Measurements from ENCODE around the gene PIP5K1C. TPM values are rescaled to one million over a fixed set of nuclear protein-coding genes. Genes with fewer than 3 reads are reported as not detected.

The PIP5K1C gene
- total RNA-seq, 3 donors from 2014 or later: 14.6 to 15.7 (median 15.7) TPM

DNA sequence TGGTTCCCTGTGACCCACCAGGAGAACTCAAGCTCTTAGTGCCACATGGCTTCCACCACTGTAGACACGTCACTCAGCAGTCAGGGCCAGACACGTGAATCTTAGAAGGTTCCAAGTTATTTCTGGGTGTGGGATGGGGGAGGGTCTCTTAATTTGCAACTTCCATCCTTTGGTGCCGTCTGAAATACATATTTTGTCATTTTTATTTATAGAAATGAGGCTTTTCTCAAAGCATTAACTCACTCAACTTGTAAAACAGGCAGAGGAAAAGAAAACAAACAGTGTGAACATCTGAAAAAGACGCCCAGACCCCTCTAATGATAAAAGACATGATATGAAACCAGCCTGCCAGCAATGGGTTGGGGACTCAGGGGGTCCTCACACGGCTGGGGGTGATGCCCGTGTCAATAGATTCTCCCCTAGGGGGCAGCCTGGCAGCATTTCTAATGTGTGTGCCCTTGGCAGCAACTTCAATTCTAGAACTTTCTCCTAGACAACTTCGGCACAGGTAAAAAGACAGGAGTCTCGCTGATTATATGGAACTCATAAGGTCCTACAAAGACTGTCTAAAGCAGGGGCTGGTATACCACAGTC is 15.4 kb downstream of the PIP5K1C start:
- intact Hi-C loops (cut with DNase I; ENCODE audit: low total_unique reads): loop anchor here (5.0 kb wide), 1 partner anchor 1317 kb away; no protein-coding TSS in a partner anchor
- H3K36me3 ChIP-seq: no peaks in the 10 kb centered on the region
- no peak for DNase-seq (ENCODE audit: low spot score in 2 of 2)
- TF ChIP-seq POLR2AphosphoS5 (IDR thresholded peaks at IDR 0.05): no peak
- TF ChIP-seq, protein P1, sequence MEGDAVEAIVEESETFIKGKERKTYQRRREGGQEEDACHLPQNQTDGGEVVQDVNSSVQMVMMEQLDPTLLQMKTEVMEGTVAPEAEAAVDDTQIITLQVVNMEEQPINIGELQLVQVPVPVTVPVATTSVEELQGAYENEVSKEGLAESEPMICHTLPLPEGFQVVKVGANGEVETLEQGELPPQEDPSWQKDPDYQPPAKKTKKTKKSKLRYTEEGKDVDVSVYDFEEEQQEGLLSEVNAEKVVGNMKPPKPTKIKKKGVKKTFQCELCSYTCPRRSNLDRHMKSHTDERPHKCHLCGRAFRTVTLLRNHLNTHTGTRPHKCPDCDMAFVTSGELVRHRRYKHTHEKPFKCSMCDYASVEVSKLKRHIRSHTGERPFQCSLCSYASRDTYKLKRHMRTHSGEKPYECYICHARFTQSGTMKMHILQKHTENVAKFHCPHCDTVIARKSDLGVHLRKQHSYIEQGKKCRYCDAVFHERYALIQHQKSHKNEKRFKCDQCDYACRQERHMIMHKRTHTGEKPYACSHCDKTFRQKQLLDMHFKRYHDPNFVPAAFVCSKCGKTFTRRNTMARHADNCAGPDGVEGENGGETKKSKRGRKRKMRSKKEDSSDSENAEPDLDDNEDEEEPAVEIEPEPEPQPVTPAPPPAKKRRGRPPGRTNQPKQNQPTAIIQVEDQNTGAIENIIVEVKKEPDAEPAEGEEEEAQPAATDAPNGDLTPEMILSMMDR (IDR thresholded peaks at IDR 0.05): no peak
- no peak for TF ChIP-seq POLR2A (IDR thresholded peaks at IDR 0.05)
- H3K9me3 ChIP-seq: peaks cover 0 to 8% of the 10 kb centered on the region in 2 donors
- no peak overlapping the region for H3K27ac ChIP-seq
- peaks cover 0 to 12% of the 10 kb centered on the region in 2 donors for H3K4me1 ChIP-seq
- H3K4me3 ChIP-seq: no peak overlapping the region
- H3K27me3 ChIP-seq: no peaks in the 10 kb centered on the region

DNA sequence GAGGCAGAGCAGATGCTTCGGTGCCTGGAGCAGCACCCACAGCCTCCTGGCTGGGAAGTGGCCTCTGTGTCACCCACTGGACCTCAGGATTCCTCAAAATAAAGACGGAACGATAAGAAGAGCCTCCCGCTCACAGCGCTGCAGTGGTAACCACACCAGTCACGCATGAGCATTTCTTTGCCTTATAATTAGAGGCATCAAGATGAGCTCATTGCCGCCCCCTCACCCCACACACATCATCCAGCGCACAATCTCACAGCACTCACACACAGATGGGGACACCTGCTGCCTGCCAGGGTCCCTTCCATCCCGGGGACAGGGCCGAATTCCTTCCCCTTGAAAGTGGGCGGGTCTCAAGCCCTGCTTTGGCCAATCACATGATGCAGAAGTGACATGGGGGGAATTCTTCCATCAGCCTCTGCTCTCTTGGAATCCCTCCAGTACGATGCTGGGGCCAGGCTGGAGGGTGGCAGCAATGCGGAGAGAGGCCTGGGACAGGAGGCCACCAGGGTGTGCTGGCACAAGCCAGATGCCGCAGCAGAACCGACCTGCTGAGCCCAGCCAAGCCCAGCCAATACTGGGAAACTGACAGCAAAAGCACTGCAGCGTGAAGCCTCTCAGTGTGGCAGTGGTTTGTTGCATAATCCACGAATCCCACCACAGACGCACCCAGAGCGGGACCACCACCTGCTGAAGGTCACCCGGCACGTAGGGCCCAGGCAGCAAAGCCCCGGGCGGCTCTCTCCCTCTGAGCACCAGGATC is 16.0 kb downstream of the PIP5K1C start:
- intact Hi-C loops (cut with DNase I; ENCODE audit: low total_unique reads): loop anchor here (5.0 kb wide), 1 partner anchor 1318 kb away; no protein-coding TSS in a partner anchor
- Histone ChIP-seq H3K4me3 (no peak overlapping the region), H3K36me3 (no peaks in the 10 kb centered on the region), H3K27me3 (no peaks in the 10 kb centered on the region), H3K9me3 (peaks cover 0 to 8% of the 10 kb centered on the region in 2 donors), H3K4me1 (peaks cover 0 to 12% of the 10 kb centered on the region in 2 donors), H3K27ac (peak overlapping the region in 1 of 2 donors; percentile 25)
- TF ChIP-seq POLR2AphosphoS5 (IDR thresholded peaks at IDR 0.05) (no peak), POLR2A (IDR thresholded peaks at IDR 0.05) (no peak)
- TF ChIP-seq, protein P1 (IDR thresholded peaks at IDR 0.05): no peak
- no peak for DNase-seq (ENCODE audit: low spot score in 2 of 2)

DNA sequence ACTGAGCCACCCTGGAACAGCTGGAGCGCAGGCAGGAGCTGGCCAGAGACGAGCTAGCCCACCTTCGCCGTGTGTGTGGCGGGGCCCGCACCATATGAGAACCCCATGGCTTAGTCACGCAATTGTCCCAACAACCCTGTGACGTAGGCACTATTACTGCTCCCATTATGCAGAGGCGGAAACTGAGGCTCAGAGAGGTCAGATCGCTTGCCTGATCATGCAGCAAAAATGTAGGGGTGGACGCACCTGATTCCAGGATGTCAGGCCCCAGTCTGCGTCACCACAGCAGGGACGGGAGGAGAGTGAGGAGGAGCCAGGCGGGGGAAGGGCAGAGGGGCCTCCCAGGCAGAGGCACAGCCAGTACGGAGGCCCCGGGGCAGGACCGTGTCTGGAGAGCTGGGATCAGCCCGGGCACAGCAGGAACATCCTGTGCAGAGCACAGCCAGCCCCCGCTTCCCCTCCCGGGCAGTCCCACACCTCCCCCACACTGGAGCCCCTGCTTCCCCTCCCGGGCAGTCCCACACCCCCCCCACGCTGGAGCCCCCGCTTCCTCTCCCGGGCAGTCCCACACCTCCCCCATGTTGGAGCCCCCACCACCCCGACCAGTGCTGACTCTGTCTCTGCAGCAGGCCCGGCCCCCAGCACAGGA is 16.7 kb downstream of the PIP5K1C start:
- Histone ChIP-seq H3K27me3 (no peaks in the 10 kb centered on the region), H3K9me3 (peaks cover 0 to 8% of the 10 kb centered on the region in 2 donors), H3K27ac (peak overlapping the region in 1 of 2 donors; percentile 25), H3K4me1 (peaks cover 0 to 10% of the 10 kb centered on the region in 2 donors), H3K4me3 (no peak overlapping the region), H3K36me3 (no peaks in the 10 kb centered on the region)
- intact Hi-C loops (cut with DNase I; ENCODE audit: low total_unique reads): loop anchor here (5.0 kb wide), 1 partner anchor 1319 kb away; no protein-coding TSS in a partner anchor
- TF ChIP-seq, protein P1 (IDR thresholded peaks at IDR 0.05): no peak
- no peak for TF ChIP-seq POLR2A (IDR thresholded peaks at IDR 0.05)
- TF ChIP-seq POLR2AphosphoS5 (IDR thresholded peaks at IDR 0.05): no peak
- DNase-seq (ENCODE audit: low spot score in 2 of 2): no peak

DNA sequence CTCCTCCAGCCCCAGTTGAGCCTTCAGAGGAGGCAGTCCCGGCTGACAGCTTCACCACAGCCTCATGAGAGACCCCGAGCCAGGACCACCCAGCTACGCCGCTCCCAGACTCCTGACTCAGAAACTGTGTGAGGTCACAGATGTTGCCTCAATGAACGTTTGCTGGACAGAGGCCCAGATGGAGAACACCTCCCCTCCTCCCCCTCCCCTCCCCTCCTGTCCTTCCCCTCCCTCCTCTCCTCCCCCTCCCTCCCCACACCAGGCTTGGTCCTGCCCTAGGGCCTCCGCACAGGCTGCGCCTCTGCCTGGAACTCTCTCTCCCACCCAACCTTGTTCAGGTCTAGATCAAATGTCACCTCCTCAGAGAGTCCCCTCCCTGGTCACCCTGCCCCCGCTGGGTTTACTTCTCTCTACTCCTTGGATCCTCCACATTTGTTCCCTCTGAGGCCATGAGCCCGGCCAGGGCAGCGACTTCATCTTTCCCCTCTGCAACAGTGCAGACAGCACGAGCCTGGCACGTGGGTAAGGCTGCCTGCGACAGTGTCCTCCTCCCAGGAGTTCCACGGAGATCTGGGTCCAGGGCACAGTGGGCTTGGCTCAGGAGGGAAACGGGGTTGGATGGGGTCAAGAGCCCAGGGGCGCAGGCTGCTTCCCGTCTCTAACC is 17.4 kb downstream of the PIP5K1C start:
- no peak for DNase-seq (ENCODE audit: low spot score in 2 of 2)
- TF ChIP-seq POLR2AphosphoS5 (IDR thresholded peaks at IDR 0.05): no peak
- TF ChIP-seq, protein P1 (IDR thresholded peaks at IDR 0.05): no peak
- TF ChIP-seq POLR2A (IDR thresholded peaks at IDR 0.05): no peak
- Histone ChIP-seq H3K9me3 (peaks cover 0 to 8% of the 10 kb centered on the region in 2 donors), H3K4me3 (no peak overlapping the region), H3K36me3 (no peaks in the 10 kb centered on the region), H3K4me1 (peaks cover 0 to 6% of the 10 kb centered on the region in 2 donors), H3K27me3 (no peaks in the 10 kb centered on the region), H3K27ac (peak overlapping the region in 1 of 2 donors; percentile 12)
- intact Hi-C loops (cut with DNase I; ENCODE audit: low total_unique reads): loop anchor here (5.0 kb wide), 1 partner anchor 1319 kb away; no protein-coding TSS in a partner anchor

All from breast epithelium (tissue), 4 donors.